ENCODE measurements around the gene KCNJ11. TPM values are rescaled to one million over a fixed set of nuclear protein-coding genes. Genes with fewer than 3 reads are reported as not detected.

The KCNJ11 gene
- total and polyA plus RNA-seq, 2 donors (not counting 3 experiments of a cell fraction or from before 2014, with no cell fraction given): 0.04 TPM; not detected in 1

DNA sequence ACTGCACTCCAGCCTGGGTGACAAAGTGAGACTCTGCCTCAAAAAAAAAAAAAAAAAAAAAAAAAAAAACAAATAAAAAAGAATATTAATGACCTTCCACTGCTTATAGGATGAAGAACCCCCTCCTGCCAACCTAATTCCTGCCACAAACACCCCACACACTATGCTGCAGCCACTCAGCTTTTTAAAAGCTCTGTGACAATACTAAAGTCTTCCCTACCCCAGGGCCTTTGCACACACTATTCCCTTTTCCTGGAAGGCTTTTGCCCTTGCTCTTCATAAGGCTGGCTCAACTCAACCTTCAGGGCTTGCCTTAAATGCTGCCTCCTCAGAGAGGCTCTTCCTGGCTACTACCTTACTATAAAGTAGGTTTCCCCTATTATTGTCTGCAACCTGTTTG lies 10.8 kb upstream of the KCNJ11 start:
- FAIRE-seq (no peak), DNase-seq (ENCODE audit: low read depth, low spot score) (no peak)
- no peaks in the 10 kb centered on the region for H3K36me3 ChIP-seq (ENCODE audit: control insufficient read depth in 2 of 2, extremely low read depth in 1 of 2, insufficient read depth in 2 of 2, low read length in 2 of 2)
- ChIA-PET POLR2A (no interaction called here), CTCF (interaction anchor here (1.8 kb wide), 1 partner anchor 11 kb away, joined by 5 read pairs; the partner anchor contains the start of gene KCNJ11)
- no peaks in the 10 kb centered on the region for H3K9me1 ChIP-seq (replicated peaks; ENCODE audit: control insufficient read depth, extremely low read depth, insufficient read depth, low read length)
- dilution Hi-C loops (cut with MboI; ENCODE audit: extremely low pct_ligation_motif_present, low sequenced_read_pairs) (no loop called here), intact Hi-C loops (cut with micrococcal nuclease) (no loop called here)
- H3K27me3 ChIP-seq (ENCODE audit: control insufficient read depth in 2 of 2, insufficient read depth in 2 of 2, low read length in 2 of 2): no peaks in the 10 kb centered on the region
- no peak overlapping the region for H2AFZ ChIP-seq (ENCODE audit: low read depth, low read length)
- TF ChIP-seq GATA2 (IDR thresholded peaks at IDR 0.05; ENCODE audit: insufficient read depth, insufficient read length, low read depth, low read length) (no peak), EZH2 (IDR thresholded peaks at IDR 0.05; ENCODE audit: borderline replicate concordance, low read depth, low read length, severe bottlenecking) (no peak), JUN (IDR thresholded peaks at IDR 0.05; ENCODE audit: borderline replicate concordance, insufficient read depth, insufficient read length, low read depth) (no peak), POLR2A (IDR thresholded peaks at IDR 0.05; ENCODE audit: low read depth, low read length) (no peak), POLR2AphosphoS5 (IDR thresholded peaks at IDR 0.05; ENCODE audit: insufficient read depth, low read depth, low read length) (no peak), MAX (IDR thresholded peaks at IDR 0.05; ENCODE audit: insufficient read depth, insufficient read length) (no peak), FOS (IDR thresholded peaks at IDR 0.05; ENCODE audit: borderline replicate concordance, insufficient read depth, low read length) (no peak), CTCF (IDR thresholded peaks at IDR 0.05; ENCODE audit: extremely low read depth in 1 of 2, insufficient read depth in 1 of 2, low read depth in 1 of 2, low read length in 2 of 2) (no peak), MYC (IDR thresholded peaks at IDR 0.05; ENCODE audit: low read depth, low read length) (no peak)
- H3K27ac ChIP-seq (ENCODE audit: insufficient read depth, low read depth, low read length): no peak overlapping the region
- no peaks in the 10 kb centered on the region for H3K9me3 ChIP-seq (replicated peaks; ENCODE audit: control insufficient read depth, insufficient read depth, low read length)
- H3K79me2 ChIP-seq (ENCODE audit: control insufficient read depth, insufficient read depth, low read length): no peaks in the 10 kb centered on the region
- H3K9ac ChIP-seq (replicated peaks; ENCODE audit: extremely low read depth, insufficient read depth, low read length): no peak overlapping the region
- H4K20me1 ChIP-seq (replicated peaks; ENCODE audit: control insufficient read depth, extremely low read depth, insufficient read depth, low read length): no peaks in the 10 kb centered on the region
- no peak overlapping the region for H3K4me3 ChIP-seq (replicated peaks in 1 of 3; ENCODE audit: insufficient read depth in 1 of 3, low read depth in 1 of 3, low read length in 3 of 3)
- H3K4me2 ChIP-seq (ENCODE audit: insufficient read depth, low read length): no peak overlapping the region
- no peaks in the 10 kb centered on the region for H3K4me1 ChIP-seq (ENCODE audit: control insufficient read depth, extremely low read depth, insufficient read depth, low read length)
- BruUV-seq (replicated peaks): no TSS peak

Measured in endothelial cell of umbilical vein (primary cell).